ENCODE measurements around the gene PLA2G1B.

Gene PLA2G1B

GRCh38 chr12:120327593-120327992 is at the start of gene PLA2G1B:
Gene PLA2G1B (minus strand): TSS chr12:120327779. CDS start chr12:120327753, 26 bp downstream.
- no peak for DNase-seq (ENCODE audit: low read depth in 2 of 2)

- DNase-seq (ENCODE audit: low read depth in 2 of 2), result no peak
These were observed 49.5 kb upstream of the PLA2G1B start for GRCh38 chr12:120376934-120377572.

GRCh38 chr12:120376416-120376815 is 48.8 kb upstream of the PLA2G1B start:
- DNase-seq (ENCODE audit: low read depth in 2 of 2), result no peak

- DNase-seq (ENCODE audit: low read depth in 2 of 2), result no peak
These were observed 48.4 kb upstream of the PLA2G1B start for GRCh38 chr12:120376009-120376408.

GRCh38 chr12:120373683-120374082 is 46.1 kb upstream of the PLA2G1B start:
- DNase-seq (ENCODE audit: low read depth in 2 of 2), result no peak

GRCh38 chr12:120370343-120371243 is 43.0 kb upstream of the PLA2G1B start:
- no peak for DNase-seq (ENCODE audit: low read depth in 2 of 2)

GRCh38 chr12:120369603-120370342 is 42.2 kb upstream of the PLA2G1B start:
- no peak for DNase-seq (ENCODE audit: low read depth in 2 of 2)

GRCh38 chr12:120368789-120369602 is 41.4 kb upstream of the PLA2G1B start, which contains the start of gene MSI1:
Gene MSI1 (minus strand): TSS chr12:120369164. CDS start chr12:120369091, 73 bp downstream.
- no peak for DNase-seq (ENCODE audit: low read depth in 2 of 2)

GRCh38 chr12:120367924-120368788 is 40.6 kb upstream of the PLA2G1B start:
- DNase-seq (ENCODE audit: low read depth in 2 of 2), result no peak

- DNase-seq (ENCODE audit: low read depth in 2 of 2), result no peak
These were observed 39.8 kb upstream of the PLA2G1B start for GRCh38 chr12:120367233-120367923.

- no peak for DNase-seq (ENCODE audit: low read depth in 2 of 2)
These were observed 39.3 kb upstream of the PLA2G1B start for GRCh38 chr12:120366845-120367232.

GRCh38 chr12:120366341-120366705 is 38.7 kb upstream of the PLA2G1B start:
- no peak for DNase-seq (ENCODE audit: low read depth in 2 of 2)

GRCh38 chr12:120365675-120366340 is 38.2 kb upstream of the PLA2G1B start:
- no peak for DNase-seq (ENCODE audit: low read depth in 2 of 2)

GRCh38 chr12:120364487-120364886 is 36.9 kb upstream of the PLA2G1B start:
- no peak for DNase-seq (ENCODE audit: low read depth in 2 of 2)

- no peak for DNase-seq (ENCODE audit: low read depth in 2 of 2)
These were observed 35.8 kb upstream of the PLA2G1B start for GRCh38 chr12:120363274-120363855.

- DNase-seq (ENCODE audit: low read depth in 2 of 2), result no peak
These were observed 35.1 kb upstream of the PLA2G1B start for GRCh38 chr12:120362516-120363273.

- DNase-seq (ENCODE audit: low read depth in 2 of 2), result peak; percentile 62 to 69
These were observed 34.1 kb upstream of the PLA2G1B start for GRCh38 chr12:120361506-120362208.
